Keratinocyte (primary cell): ENCODE measurements around the gene ZNF423. TPM values are rescaled to one million over a fixed set of nuclear protein-coding genes. Genes with fewer than 3 reads are reported as not detected.

Experiments used
- DNase-seq: peaks from one replicate; pipeline ENCODE4 v3.0.0-alpha.2; 2011; ENCODE audit warnings: low read depth, missing footprints, low spot score
- FAIRE-seq: peaks from 2 replicates; lab custom pipeline; 2011; peaks lifted over from hg19 to GRCh38; lab: Jason Lieb, UNC
- H2AFZ ChIP-seq: 2 replicates; pipeline ENCODE4 v1.6.0; 2012; ENCODE audit warnings: low read length, control low read depth, inconsistent platforms; ENCODE audit not compliant: control insufficient read depth
- H3K27ac ChIP-seq: 2 replicates; pipeline ENCODE4 v1.5.1; 2011; ENCODE audit warnings: low read length; ENCODE audit not compliant: control insufficient read depth, insufficient read depth
- H3K27me3 ChIP-seq: 3 replicates; pipeline ENCODE4 v1.6.0; 2011; ENCODE audit warnings: low read length; ENCODE audit not compliant: control insufficient read depth, insufficient read depth; ENCODE audit errors: extremely low read depth
- H3K36me3 ChIP-seq, 2 experiments: 2 replicates in 1 of 2; 3 replicates in 1 of 2; pipeline ENCODE4 v1.5.1; 2011; ENCODE audit warnings: low read length in 2 of 2, mild to moderate bottlenecking in 1 of 2; ENCODE audit not compliant: control insufficient read depth in 2 of 2, insufficient read depth in 2 of 2; ENCODE audit errors: extremely low read depth in 1 of 2
- H3K4me1 ChIP-seq: 3 replicates; pipeline ENCODE4 v1.5.1; 2011; ENCODE audit warnings: low read length; ENCODE audit not compliant: control insufficient read depth, insufficient read depth; ENCODE audit errors: extremely low read depth
- H3K4me2 ChIP-seq: 3 replicates; pipeline ENCODE4 v1.6.0; 2011; ENCODE audit warnings: low read depth, low read length; ENCODE audit not compliant: control insufficient read depth, insufficient read depth; ENCODE audit errors: extremely low read depth
- H3K4me3 ChIP-seq, 3 experiments: fragments of 200-600 bp in 1 of 3; sonication (generic) in 1 of 3; 2 replicates in 2 of 3; 3 replicates in 1 of 3; pipeline ENCODE4 v1.5.1; 2011 to 2016; ENCODE audit warnings: low read length in 3 of 3, mild to moderate bottlenecking in 3 of 3, control low read depth in 2 of 3, inconsistent platforms in 1 of 3, low read depth in 1 of 3, mixed read lengths in 1 of 3, mixed run types in 1 of 3, moderate library complexity in 1 of 3; ENCODE audit not compliant: control insufficient read depth in 2 of 3, insufficient read depth in 2 of 3; ENCODE audit errors: extremely low read depth in 1 of 3
- H3K79me2 ChIP-seq: 2 replicates; pipeline ENCODE4 v1.6.0; 2012; ENCODE audit warnings: low read length; ENCODE audit not compliant: control insufficient read depth, insufficient read depth
- H3K9ac ChIP-seq: 3 replicates; pipeline ENCODE4 v1.6.0; 2011; ENCODE audit warnings: low read length; ENCODE audit not compliant: control insufficient read depth, insufficient read depth; ENCODE audit errors: extremely low read depth
- H3K9me1 ChIP-seq: 3 replicates; pipeline ENCODE4 v1.6.0; 2011; ENCODE audit warnings: low read length; ENCODE audit not compliant: control insufficient read depth, insufficient read depth; ENCODE audit errors: extremely low read depth
- H3K9me3 ChIP-seq: 2 replicates; pipeline ENCODE4 v1.5.1; 2012; ENCODE audit warnings: low read depth, low read length; ENCODE audit not compliant: control insufficient read depth
- H4K20me1 ChIP-seq: 3 replicates; pipeline ENCODE4 v1.6.0; 2011; ENCODE audit warnings: low read length; ENCODE audit not compliant: control insufficient read depth, insufficient read depth; ENCODE audit errors: extremely low read depth
- EZH2 ChIP-seq: IDR thresholded peaks from one replicate; pipeline ENCODE4 v1.6.1; 2012; ENCODE audit warnings: inconsistent platforms, mild to moderate bottlenecking, low read length, moderate library complexity
- dilution Hi-C: fragments of 300-500 bp; cut with MboI; formaldehyde crosslinking; loops from one replicate; pipeline ENCODE4 v1.7.0; 2020; ENCODE audit warnings: low sequenced_read_pairs; ENCODE audit not compliant: extremely low pct_ligation_motif_present
- polyA plus RNA-seq, 5 experiments: library from polyadenylated mRNA; depleted of rRNA in 3 of 5; stranded (reverse) in 3 of 5; stranded (forward) in 1 of 5; unstranded in 1 of 5; fragments of >200 nt; gene quantifications; 1 replicate in 1 of 5; 2 replicates in 3 of 5; 3 replicates in 1 of 5; pipeline versions ENCODE4 v1.2.1 to v1.2.3, GENCODE V29; 2011 to 2012; ENCODE audit warnings: missing spikeins in 2 of 5, low read depth in 1 of 5, low replicate concordance in 1 of 5
- TF ChIP-seq, protein P1 (sequence below), 3 experiments: IDR thresholded peaks in 1 of 3; conservative IDR thresholded peaks in 1 of 3; optimal IDR thresholded peaks in 1 of 3; 2 replicates in 2 of 3; 3 replicates in 1 of 3; pipeline versions ENCODE3 to v1.5.1; 2011; ENCODE audit warnings: low read length in 3 of 3, mild to moderate bottlenecking in 3 of 3, moderate library complexity in 2 of 3, control low read depth in 1 of 3, inconsistent platforms in 1 of 3; ENCODE audit not compliant: insufficient read depth in 2 of 3; ENCODE audit errors: extremely low read depth in 1 of 3

The ZNF423 gene
- polyA plus RNA-seq, 1 donor (not counting 4 experiments of a cell fraction or from before 2014, with no cell fraction given), result 0.05 TPM

DNA sequence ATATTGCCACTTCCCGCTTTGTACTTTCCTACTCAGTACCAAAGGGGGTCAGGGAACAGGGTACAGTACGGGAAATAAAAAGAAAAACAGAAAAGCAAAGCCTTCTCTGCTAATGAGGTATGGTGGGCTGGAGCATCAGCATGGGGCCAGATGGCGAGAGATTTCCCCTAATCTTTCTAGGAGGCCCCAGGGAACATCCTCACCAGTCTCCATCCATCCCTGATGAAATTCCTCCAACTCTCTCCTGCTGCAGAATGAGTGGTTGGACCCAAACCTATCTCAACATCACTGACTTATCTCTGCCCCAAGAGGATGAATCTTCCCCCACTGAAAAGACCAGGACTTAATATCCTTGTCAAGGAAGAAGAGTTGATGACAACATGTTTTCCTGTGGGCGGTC is 296.7 kb downstream of the ZNF423 start:
- H3K9ac ChIP-seq, result no peak overlapping the region
- H3K36me3 ChIP-seq, result no peaks in the 10 kb centered on the region
- no peak overlapping the region for H2AFZ ChIP-seq
- H3K4me3 ChIP-seq, result no peak overlapping the region
- TF ChIP-seq, protein P1, sequence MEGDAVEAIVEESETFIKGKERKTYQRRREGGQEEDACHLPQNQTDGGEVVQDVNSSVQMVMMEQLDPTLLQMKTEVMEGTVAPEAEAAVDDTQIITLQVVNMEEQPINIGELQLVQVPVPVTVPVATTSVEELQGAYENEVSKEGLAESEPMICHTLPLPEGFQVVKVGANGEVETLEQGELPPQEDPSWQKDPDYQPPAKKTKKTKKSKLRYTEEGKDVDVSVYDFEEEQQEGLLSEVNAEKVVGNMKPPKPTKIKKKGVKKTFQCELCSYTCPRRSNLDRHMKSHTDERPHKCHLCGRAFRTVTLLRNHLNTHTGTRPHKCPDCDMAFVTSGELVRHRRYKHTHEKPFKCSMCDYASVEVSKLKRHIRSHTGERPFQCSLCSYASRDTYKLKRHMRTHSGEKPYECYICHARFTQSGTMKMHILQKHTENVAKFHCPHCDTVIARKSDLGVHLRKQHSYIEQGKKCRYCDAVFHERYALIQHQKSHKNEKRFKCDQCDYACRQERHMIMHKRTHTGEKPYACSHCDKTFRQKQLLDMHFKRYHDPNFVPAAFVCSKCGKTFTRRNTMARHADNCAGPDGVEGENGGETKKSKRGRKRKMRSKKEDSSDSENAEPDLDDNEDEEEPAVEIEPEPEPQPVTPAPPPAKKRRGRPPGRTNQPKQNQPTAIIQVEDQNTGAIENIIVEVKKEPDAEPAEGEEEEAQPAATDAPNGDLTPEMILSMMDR (optimal IDR thresholded peaks at IDR 0.05 in 1 of 3, IDR thresholded peaks at IDR 0.05 in 1 of 3, conservative IDR thresholded peaks at IDR 0.05 in 1 of 3; ENCODE audit: extremely low read depth in 1 of 3, insufficient read depth in 2 of 3, low read length in 3 of 3), result no peak
- no peak for TF ChIP-seq EZH2
- DNase-seq, result no peak
- no peak overlapping the region for H3K27ac ChIP-seq
- no peaks in the 10 kb centered on the region for H4K20me1 ChIP-seq
- H3K9me3 ChIP-seq, result no peaks in the 10 kb centered on the region
- no peaks in the 10 kb centered on the region for H3K4me1 ChIP-seq
- H3K79me2 ChIP-seq, result no peaks in the 10 kb centered on the region
- H3K9me1 ChIP-seq, result no peaks in the 10 kb centered on the region
- H3K4me2 ChIP-seq, result no peak overlapping the region
- no peak for FAIRE-seq
- H3K27me3 ChIP-seq, result no peaks in the 10 kb centered on the region
- dilution Hi-C loops, result no loop called here

DNA sequence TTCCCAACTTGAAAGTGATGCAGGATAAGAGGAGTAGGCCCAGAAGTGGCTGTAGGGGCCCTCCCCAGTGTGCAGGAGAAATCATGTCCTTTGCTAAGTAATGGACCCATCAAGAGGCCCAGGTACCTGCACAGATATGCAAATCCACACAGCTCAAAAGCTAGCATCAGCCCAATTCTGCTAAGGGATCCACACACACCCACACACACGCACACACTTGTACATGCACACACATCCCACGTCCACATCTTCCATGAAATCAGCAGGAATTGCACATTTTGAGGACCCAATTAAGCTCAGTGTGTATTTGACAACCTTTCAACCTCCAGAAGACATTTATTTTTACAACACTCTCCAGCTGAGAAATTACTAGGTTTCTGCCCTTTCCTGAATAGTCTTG is 297.5 kb downstream of the ZNF423 start:
- Histone ChIP-seq H2AFZ (no peak overlapping the region), H3K9me3 (no peaks in the 10 kb centered on the region), H3K4me2 (no peak overlapping the region), H3K4me1 (no peaks in the 10 kb centered on the region), H3K27ac (no peak overlapping the region), H3K9ac (no peak overlapping the region), H3K36me3 (no peaks in the 10 kb centered on the region), H3K27me3 (no peaks in the 10 kb centered on the region), H3K79me2 (no peaks in the 10 kb centered on the region), H3K9me1 (no peaks in the 10 kb centered on the region), H3K4me3 (no peak overlapping the region), H4K20me1 (no peaks in the 10 kb centered on the region)
- no peak for FAIRE-seq
- DNase-seq, result no peak
- dilution Hi-C loops, result no loop called here
- TF ChIP-seq, protein P1 (optimal IDR thresholded peaks at IDR 0.05 in 1 of 3, IDR thresholded peaks at IDR 0.05 in 1 of 3, conservative IDR thresholded peaks at IDR 0.05 in 1 of 3; ENCODE audit: extremely low read depth in 1 of 3, insufficient read depth in 2 of 3, low read length in 3 of 3), result no peak
- TF ChIP-seq EZH2, result no peak
